Body of pancreas (tissue), 4 donors: Measurements from ENCODE around the gene GNB1. TPM values are rescaled to one million over a fixed set of nuclear protein-coding genes. Genes with fewer than 3 reads are reported as not detected.

Experiments
- ATAC-seq: fragments of 150-250 bp; one replicate; pipeline ENCODE4 v1.9.1; 2016
- DNase-seq, 4 donors: peaks; one replicate each; pipeline ENCODE4 v3.0.0-alpha.2; 2019
- H3K27ac ChIP-seq, 4 donors: fragments of 200-600 bp; sonication (generic); 1 replicate in 3 of 4; 2 replicates in 1 of 4; pipeline versions ENCODE4 v1.5.1 to v1.6.1; 2016 to 2019; ENCODE audit warnings: mild to moderate bottlenecking in 1 of 4, mixed read lengths in 1 of 4, moderate library complexity in 1 of 4
- H3K27me3 ChIP-seq, 2 donors: fragments of 200-600 bp; sonication (generic); one replicate each; pipeline ENCODE4 v1.6.0; 2016; ENCODE audit warnings: mild to moderate bottlenecking in 1 of 2
- H3K36me3 ChIP-seq, 2 donors: fragments of 200-600 bp; sonication (generic); replicated peaks in 1 of 2; 2 replicates each; pipeline ENCODE4 v1.5.1; 2016; ENCODE audit warnings: low read depth in 2 of 2; ENCODE audit not compliant: insufficient read depth in 1 of 2
- H3K4me1 ChIP-seq: fragments of 200-600 bp; sonication (generic); one replicate; pipeline ENCODE4 v1.6.0; 2016
- H3K4me3 ChIP-seq, 2 donors: fragments of 200-600 bp; sonication (generic); 1 replicate in 1 of 2; 2 replicates in 1 of 2; pipeline ENCODE4 v1.5.1; 2016 to 2019
- H3K9me3 ChIP-seq, 3 donors: fragments of 200-600 bp; sonication (generic); 1 replicate in 2 of 3; 2 replicates in 1 of 3; pipeline ENCODE4 v1.5.1; 2016
- POLR2A ChIP-seq, 3 donors: fragments of 450-650 bp; IDR thresholded peaks; one replicate each; pipeline ENCODE4 v1.6.1; 2016; ENCODE audit warnings: antibody characterized with exemption in 3 of 3, mild to moderate bottlenecking in 2 of 3
- WGBS, 2 donors: methylation state at CpG; one replicate each; pipeline ENCODE4 v1.1.5; 2017; 5-methylcytosine and 5-hydroxymethylcytosine counted together
- intact Hi-C: fragments of 100-400 bp; cut with DNase I; formaldehyde crosslinking; loops from one replicate; pipeline ENCODE4 v1.15.1; 2023
- total RNA-seq, 2 donors: library from RNA; depleted of rRNA; stranded (reverse); fragments of >200 nt; gene quantifications; one replicate each; pipeline ENCODE4 v1.1.0, GENCODE V29; 2016
- TF ChIP-seq, protein P1 (sequence below), 7 experiments: fragments of 450-650 bp in 4 of 7; fragments of 200-600 bp in 3 of 7; sonication (generic) in 3 of 7; IDR thresholded peaks; one replicate each; pipeline ENCODE4 v1.5.1; 2016 to 2019; ENCODE audit warnings: antibody characterized with exemption in 7 of 7

The GNB1 gene
- total RNA-seq, 2 donors from 2014 or later = 71.3 to 79.1 TPM

DNA sequence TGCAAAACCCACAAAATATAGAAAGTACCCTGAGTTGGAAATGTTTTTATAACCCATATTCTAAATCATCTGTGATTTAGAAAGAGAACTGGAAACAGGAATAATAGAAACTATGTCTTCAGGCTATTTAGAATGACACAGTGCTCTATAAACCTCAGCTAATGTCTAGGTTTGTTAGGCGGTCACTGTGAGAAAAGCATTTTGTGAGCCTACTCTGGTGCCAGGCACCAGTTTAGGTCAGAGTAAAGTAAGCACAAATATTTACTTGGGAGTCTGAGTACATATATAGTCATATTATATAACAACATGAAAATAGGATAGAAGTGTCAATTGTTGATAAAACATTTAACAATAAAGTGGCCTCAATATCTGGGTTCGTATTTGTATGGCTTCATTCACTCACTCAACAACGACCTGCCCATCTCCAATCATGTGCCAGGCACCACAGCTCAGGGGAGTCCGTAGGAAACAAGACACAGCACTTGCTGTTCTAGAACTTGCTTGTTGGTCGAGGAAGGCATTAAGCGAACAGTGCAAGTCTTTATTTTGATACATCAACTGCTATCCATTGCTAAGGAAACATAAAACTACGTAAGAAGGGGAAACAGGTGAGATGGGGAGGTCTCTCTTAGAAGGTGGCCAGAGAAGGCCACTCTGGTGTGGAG, 37.2 kb downstream of the GNB1 start:
- DNase-seq = no peak
- ATAC-seq = no peak
- no peaks in the 10 kb centered on the region for H3K36me3 ChIP-seq
- H3K9me3 ChIP-seq = no peaks in the 10 kb centered on the region
- H3K4me1 ChIP-seq = peaks cover 29% of the 10 kb centered on the region
- no peak for TF ChIP-seq POLR2A (IDR thresholded peaks at IDR 0.05)
- TF ChIP-seq, protein P1, sequence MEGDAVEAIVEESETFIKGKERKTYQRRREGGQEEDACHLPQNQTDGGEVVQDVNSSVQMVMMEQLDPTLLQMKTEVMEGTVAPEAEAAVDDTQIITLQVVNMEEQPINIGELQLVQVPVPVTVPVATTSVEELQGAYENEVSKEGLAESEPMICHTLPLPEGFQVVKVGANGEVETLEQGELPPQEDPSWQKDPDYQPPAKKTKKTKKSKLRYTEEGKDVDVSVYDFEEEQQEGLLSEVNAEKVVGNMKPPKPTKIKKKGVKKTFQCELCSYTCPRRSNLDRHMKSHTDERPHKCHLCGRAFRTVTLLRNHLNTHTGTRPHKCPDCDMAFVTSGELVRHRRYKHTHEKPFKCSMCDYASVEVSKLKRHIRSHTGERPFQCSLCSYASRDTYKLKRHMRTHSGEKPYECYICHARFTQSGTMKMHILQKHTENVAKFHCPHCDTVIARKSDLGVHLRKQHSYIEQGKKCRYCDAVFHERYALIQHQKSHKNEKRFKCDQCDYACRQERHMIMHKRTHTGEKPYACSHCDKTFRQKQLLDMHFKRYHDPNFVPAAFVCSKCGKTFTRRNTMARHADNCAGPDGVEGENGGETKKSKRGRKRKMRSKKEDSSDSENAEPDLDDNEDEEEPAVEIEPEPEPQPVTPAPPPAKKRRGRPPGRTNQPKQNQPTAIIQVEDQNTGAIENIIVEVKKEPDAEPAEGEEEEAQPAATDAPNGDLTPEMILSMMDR (IDR thresholded peaks at IDR 0.05) = no peak
- no peaks in the 10 kb centered on the region for H3K27me3 ChIP-seq
- intact Hi-C loops = no loop called here
- H3K4me3 ChIP-seq = no peak overlapping the region
- WGBS, 2 donors = 57 to 60% methylated on average over 7 of the region's 7 CpGs
- no peak overlapping the region for H3K27ac ChIP-seq

DNA sequence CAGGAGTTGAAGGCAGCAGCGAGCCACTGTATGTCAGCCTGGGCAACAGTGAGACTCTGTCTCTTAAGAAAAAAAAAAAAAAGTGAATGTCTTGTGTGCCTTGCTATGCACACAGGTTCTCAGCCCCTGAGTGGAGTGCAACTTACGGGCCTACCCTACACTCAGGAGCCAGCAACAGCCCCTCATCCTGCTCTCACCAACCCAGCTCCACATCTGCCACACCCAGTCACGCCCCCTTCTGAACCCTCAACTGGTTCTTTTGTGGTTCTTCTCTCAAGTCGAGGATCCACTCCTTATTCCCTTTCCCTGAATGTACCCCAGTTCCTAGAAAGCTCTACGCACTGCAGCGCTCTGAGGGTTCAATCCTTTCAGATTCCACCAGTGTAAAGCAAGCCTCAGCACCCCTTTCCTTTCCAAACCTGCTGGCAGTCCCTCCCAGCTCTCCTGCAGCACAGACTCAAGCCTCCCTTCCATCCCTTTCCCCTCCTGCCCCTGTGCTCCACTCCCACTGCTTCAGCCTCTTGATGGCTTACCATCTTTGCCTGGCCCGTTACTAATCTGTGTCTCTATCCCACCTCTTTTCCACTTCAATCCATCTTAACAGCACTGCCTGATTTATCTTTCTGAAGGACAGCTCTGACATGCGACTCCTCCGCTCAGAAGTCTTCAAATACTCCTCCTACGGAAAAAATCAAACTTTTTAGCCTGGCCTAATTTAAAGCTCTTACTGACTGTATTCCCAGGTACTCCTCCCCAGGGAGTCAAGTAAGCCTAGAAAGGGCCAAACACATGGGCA, 38.1 kb downstream of the GNB1 start:
- ATAC-seq = no peak
- H3K4me1 ChIP-seq = peaks cover 23% of the 10 kb centered on the region

DNA sequence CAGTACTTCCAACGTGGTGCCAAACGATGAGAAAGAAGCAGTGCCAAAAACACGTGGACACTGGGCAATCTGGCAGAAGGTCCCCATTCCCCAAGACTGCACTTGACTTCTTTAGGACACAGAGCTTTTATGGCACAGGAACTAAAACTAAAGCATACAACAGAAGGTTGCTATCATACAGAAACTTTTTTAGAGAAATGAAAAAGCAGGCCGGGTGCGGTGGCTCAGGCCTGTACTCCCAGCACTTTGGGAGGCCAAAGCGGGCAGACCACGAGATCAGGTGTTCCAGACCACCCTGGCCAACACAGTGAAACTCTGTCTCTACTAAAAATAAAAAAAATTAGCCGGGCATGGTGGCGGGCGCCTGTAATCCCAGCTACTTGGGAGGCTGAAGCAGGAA, 43.0 kb downstream of the GNB1 start:
- ATAC-seq (no peak), DNase-seq (no peak)
- Histone ChIP-seq H3K27me3 (no peaks in the 10 kb centered on the region), H3K9me3 (no peaks in the 10 kb centered on the region), H3K4me3 (no peak overlapping the region), H3K27ac (peak overlapping the region in 3 of 4 donors; percentile 46 to 68 (median 60)), H3K4me1 (peaks cover 25% of the 10 kb centered on the region), H3K36me3 (no peaks in the 10 kb centered on the region)
- intact Hi-C loops = no loop called here
- 72 to 75% methylated on average over 10 of the region's 10 CpGs for WGBS, 2 donors
- TF ChIP-seq, protein P1 (IDR thresholded peaks at IDR 0.05) = no peak
- no peak for TF ChIP-seq POLR2A (IDR thresholded peaks at IDR 0.05)

More for the DNA sequence above, 38.1 kb downstream of the GNB1 start:
- Histone ChIP-seq H3K36me3 (no peaks in the 10 kb centered on the region), H3K4me3 (no peak overlapping the region), H3K27me3 (no peaks in the 10 kb centered on the region), H3K27ac (no peak overlapping the region), H3K9me3 (no peaks in the 10 kb centered on the region)
- DNase-seq = no peak
- 87 to 92% methylated on average over 10 of the region's 10 CpGs for WGBS, 2 donors
- TF ChIP-seq POLR2A (IDR thresholded peaks at IDR 0.05) = no peak
- TF ChIP-seq, protein P1 (IDR thresholded peaks at IDR 0.05) = no peak
- intact Hi-C loops = no loop called here

DNA sequence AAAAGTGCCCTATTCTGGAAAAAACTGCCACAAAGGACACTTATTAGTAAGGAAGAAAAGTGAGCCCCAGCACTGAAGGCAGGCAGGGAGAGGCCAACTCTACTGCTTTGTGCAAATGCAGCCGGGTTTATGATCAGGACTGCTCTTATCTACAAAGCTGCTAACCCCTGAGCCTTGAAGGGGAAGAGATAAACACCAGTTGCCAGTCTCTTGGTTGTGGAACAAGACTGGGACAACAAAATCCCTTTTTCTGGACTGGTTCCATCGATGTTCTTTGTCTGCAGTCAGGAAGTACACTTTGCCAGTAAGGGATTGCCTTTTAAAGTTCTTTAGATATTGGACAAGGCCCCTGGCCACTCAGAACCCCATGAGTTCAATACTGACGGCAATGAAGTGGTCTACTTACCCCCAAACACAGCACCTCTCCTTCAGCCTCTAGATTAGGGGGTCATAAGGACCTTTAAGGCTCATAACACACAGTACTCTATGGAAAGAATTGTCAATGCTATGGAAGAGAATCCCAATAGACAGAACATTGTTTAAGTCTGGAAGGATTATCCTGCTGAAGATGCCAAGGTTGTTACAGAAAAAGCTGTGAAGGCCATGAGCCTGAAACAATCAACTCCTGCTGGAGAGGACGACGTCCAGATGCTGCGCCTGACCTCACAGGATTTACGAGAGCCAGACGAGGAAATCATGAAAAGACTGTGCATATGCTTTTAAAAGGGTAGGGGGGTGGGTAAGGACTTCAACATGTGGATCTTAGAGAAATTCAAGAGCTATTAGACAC, 43.6 kb downstream of the GNB1 start:
- intact Hi-C loops = no loop called here
- peaks cover 25% of the 10 kb centered on the region for H3K4me1 ChIP-seq
- ATAC-seq = peak; percentile 70

More for the DNA sequence above, 43.6 kb downstream of the GNB1 start:
- Histone ChIP-seq H3K27ac (peak overlapping the region; percentile 42 to 68 (median 53)), H3K4me3 (no peak overlapping the region), H3K36me3 (no peaks in the 10 kb centered on the region), H3K27me3 (no peaks in the 10 kb centered on the region), H3K9me3 (no peaks in the 10 kb centered on the region)
- 42 to 49% methylated on average over 8 of the region's 8 CpGs for WGBS, 2 donors
- peak in 3 of 4 donors; percentile 37 to 63 (median 49) for DNase-seq
- no peak for TF ChIP-seq POLR2A (IDR thresholded peaks at IDR 0.05)
- TF ChIP-seq, protein P1 (IDR thresholded peaks at IDR 0.05) = no peak
